Measurements from ENCODE around the gene UNG. TPM values are rescaled to one million over a fixed set of nuclear protein-coding genes. Genes with fewer than 3 reads are reported as not detected.

Gene UNG
- polyA plus RNA-seq, 2 of the 4 experiments (the other 2 are of a cell fraction): 55.6 to 77.6 TPM

DNA sequence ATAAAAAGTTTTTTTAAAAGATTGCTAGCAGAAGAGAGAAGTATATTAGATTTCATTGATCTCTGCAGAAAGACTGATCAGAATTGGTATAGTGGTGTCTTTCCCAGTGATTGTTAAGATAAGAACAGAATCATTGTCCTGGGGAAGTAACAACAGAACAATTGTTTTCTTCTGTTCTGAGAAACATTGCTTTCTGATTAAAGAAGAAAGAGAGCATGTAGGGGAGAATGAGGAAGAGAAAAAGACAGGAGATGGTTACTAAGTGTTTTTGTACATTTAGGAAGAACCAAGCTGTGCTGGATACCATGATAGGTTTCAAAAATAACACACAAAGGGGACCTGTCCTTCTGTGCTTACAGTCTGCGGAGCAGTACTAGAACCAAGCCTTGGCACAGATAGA is 40.0 kb upstream of the UNG start:
- Histone ChIP-seq H3K4me1 (peaks cover 8% of the 10 kb centered on the region), H3K9me3 (no peaks in the 10 kb centered on the region), H3K27ac (no peak overlapping the region), H3K4me2 (no peak overlapping the region), H3K4me3 (no peak overlapping the region)
- ChIA-PET CTCF (no interaction called here), POLR2A (no interaction called here)
- FAIRE-seq: no peak
- no peak for ATAC-seq
- WGBS (ENCODE audit: missing lambda C conversion rate): 96% methylated on average over 1 of the region's 1 CpG
- no peak for DNase-seq (ENCODE audit: low read depth in 1 of 2, low spot score in 1 of 2)
- TF ChIP-seq EHF (CRISPR knock-in tag; IDR thresholded peaks at IDR 0.05) (no peak), CBX8 (IDR thresholded peaks at IDR 0.05) (no peak), BCL3 (IDR thresholded peaks at IDR 0.05) (no peak), RARB (CRISPR knock-in tag; IDR thresholded peaks at IDR 0.05) (no peak), RCOR1 (IDR thresholded peaks at IDR 0.05; ENCODE audit: low read depth, low read length) (no peak), FOXS1 (CRISPR knock-in tag; IDR thresholded peaks at IDR 0.05) (no peak), HOXA7 (CRISPR knock-in tag; IDR thresholded peaks at IDR 0.05) (no peak)

GRCh38 chr12:109058773-109059172 is 38.6 kb upstream of the UNG start:
- H3K4me3 ChIP-seq: no peak overlapping the region
- H3K27ac ChIP-seq: no peak overlapping the region
- POLR2A ChIA-PET: no interaction called here
- peaks cover 1% of the 10 kb centered on the region for H3K4me1 ChIP-seq
- TF ChIP-seq HEYL (CRISPR knock-in tag; IDR thresholded peaks at IDR 0.05): no peak
- no peak for TF ChIP-seq BCL3 (IDR thresholded peaks at IDR 0.05)
- TF ChIP-seq SREBF2 (IDR thresholded peaks at IDR 0.05): no peak
- no peak for TF ChIP-seq ZFP36 (IDR thresholded peaks at IDR 0.05; ENCODE audit: borderline replicate concordance, partially characterized antibody)
- TF ChIP-seq MAZ (IDR thresholded peaks at IDR 0.05; ENCODE audit: borderline replicate concordance, low read depth, low read length): no peak
- TF ChIP-seq, protein P1, sequence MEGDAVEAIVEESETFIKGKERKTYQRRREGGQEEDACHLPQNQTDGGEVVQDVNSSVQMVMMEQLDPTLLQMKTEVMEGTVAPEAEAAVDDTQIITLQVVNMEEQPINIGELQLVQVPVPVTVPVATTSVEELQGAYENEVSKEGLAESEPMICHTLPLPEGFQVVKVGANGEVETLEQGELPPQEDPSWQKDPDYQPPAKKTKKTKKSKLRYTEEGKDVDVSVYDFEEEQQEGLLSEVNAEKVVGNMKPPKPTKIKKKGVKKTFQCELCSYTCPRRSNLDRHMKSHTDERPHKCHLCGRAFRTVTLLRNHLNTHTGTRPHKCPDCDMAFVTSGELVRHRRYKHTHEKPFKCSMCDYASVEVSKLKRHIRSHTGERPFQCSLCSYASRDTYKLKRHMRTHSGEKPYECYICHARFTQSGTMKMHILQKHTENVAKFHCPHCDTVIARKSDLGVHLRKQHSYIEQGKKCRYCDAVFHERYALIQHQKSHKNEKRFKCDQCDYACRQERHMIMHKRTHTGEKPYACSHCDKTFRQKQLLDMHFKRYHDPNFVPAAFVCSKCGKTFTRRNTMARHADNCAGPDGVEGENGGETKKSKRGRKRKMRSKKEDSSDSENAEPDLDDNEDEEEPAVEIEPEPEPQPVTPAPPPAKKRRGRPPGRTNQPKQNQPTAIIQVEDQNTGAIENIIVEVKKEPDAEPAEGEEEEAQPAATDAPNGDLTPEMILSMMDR (IDR thresholded peaks at IDR 0.05): no peak
- no peak for TF ChIP-seq JUNB (IDR thresholded peaks at IDR 0.05)
- no peak for TF ChIP-seq FOSB (CRISPR knock-in tag; IDR thresholded peaks at IDR 0.05)
- no peak for TF ChIP-seq EHMT2 (IDR thresholded peaks at IDR 0.05; ENCODE audit: low read depth)
- no peak for TF ChIP-seq TP53 (CRISPR knock-in tag; IDR thresholded peaks at IDR 0.05)
- no peak for TF ChIP-seq GATA3 (IDR thresholded peaks at IDR 0.05; ENCODE audit: borderline replicate concordance)
- TF ChIP-seq RNF2 (IDR thresholded peaks at IDR 0.05; ENCODE audit: borderline replicate concordance, low read depth): no peak
- no peak for TF ChIP-seq FOXS1 (CRISPR knock-in tag; IDR thresholded peaks at IDR 0.05)
- TF ChIP-seq FOSL2 (IDR thresholded peaks at IDR 0.05): no peak
- TF ChIP-seq FOSL2 (CRISPR knock-in tag; IDR thresholded peaks at IDR 0.05): no peak
- TF ChIP-seq HOXA7 (CRISPR knock-in tag; IDR thresholded peaks at IDR 0.05): no peak
- WGBS (ENCODE audit: missing lambda C conversion rate): 85% methylated on average over 6 of the region's 6 CpGs
- ATAC-seq (no peak), DNase-seq (ENCODE audit: low read depth in 1 of 2, low spot score in 1 of 2) (no peak), FAIRE-seq (no peak)
- no peak overlapping the region for H3K4me2 ChIP-seq
- H3K9me3 ChIP-seq: peaks cover 3% of the 10 kb centered on the region; the same call in 1 of the 3 replicates
- CTCF ChIA-PET: interaction anchor here (0.7 to 1.7 kb wide), 3 partner anchors 23 to 34 kb away, joined by 3 to 4 read pairs (median 3); partner anchors contain the start of gene ALKBH2

- no peak overlapping the region for H3K4me3 ChIP-seq
Measured at GRCh38 chr12:109064143-109064542, 33.3 kb upstream of the UNG start.

More at GRCh38 chr12:109064143-109064542, 33.3 kb upstream of the UNG start:
- Histone ChIP-seq H3K4me2 (no peak overlapping the region), H3K4me1 (no peaks in the 10 kb centered on the region), H3K27ac (no peak overlapping the region), H3K9me3 (peaks cover 3% of the 10 kb centered on the region; the same call in 1 of the 3 replicates)
- no peak for DNase-seq (ENCODE audit: low read depth in 1 of 2, low spot score in 1 of 2)
- FAIRE-seq: no peak
- no peak for TF ChIP-seq FOSB (CRISPR knock-in tag; IDR thresholded peaks at IDR 0.05)
- no peak for ATAC-seq
- ChIA-PET CTCF (no interaction called here), POLR2A (interaction anchor here (0.7 kb wide), 1 partner anchor 19 kb away, joined by 4 read pairs; no protein-coding TSS in a partner anchor)
- 84% methylated on average over 3 of the region's 3 CpGs for WGBS (ENCODE audit: missing lambda C conversion rate)

All from A549 (cell line).